Measurements from ENCODE around the gene ASPG. TPM values are rescaled to one million over a fixed set of nuclear protein-coding genes. Genes with fewer than 3 reads are reported as not detected.

Gene ASPG
- polyA plus RNA-seq, 3 donors, result 0.01 TPM; not detected in 2

GRCh38 chr14:104129556-104129955 lies 44.1 kb downstream of the ASPG start:
- Mint-ChIP-seq H3K4me1 (no peaks in the 10 kb centered on the region), H3K27me3 (ENCODE audit: low read depth in 3 of 3) (peaks cover 25 to 37% (median 32%) of the 10 kb centered on the region in 3 donors), H3K27ac (no peak overlapping the region), H3K9me3 (peaks cover 12 to 31% (median 21%) of the 10 kb centered on the region in 7 donors), H3K4me3 (no peak overlapping the region), H3K36me3 (no peaks in the 10 kb centered on the region)
- no peak for DNase-seq
- Histone ChIP-seq H3K79me2 (ENCODE audit: insufficient read depth, low read length) (no peaks in the 10 kb centered on the region), H3K27ac (ENCODE audit: low read depth in 1 of 2, low read length in 2 of 2) (no peak overlapping the region), H3K9me3 (replicated peaks in 1 of 2; ENCODE audit: control insufficient read depth in 1 of 2, insufficient read depth in 1 of 2, low read length in 2 of 2) (peaks cover 11 to 14% of the 10 kb centered on the region in 2 donors), H3K9ac (ENCODE audit: insufficient read depth, low read length, poor library complexity, severe bottlenecking) (no peak overlapping the region), H3K36me3 (replicated peaks in 1 of 2; ENCODE audit: control insufficient read depth in 1 of 2, insufficient read depth in 2 of 2, low read length in 2 of 2) (no peaks in the 10 kb centered on the region), H3K27me3 (ENCODE audit: control insufficient read depth in 2 of 2, insufficient read depth in 2 of 2, low read length in 2 of 2) (peaks cover 2 to 4% of the 10 kb centered on the region in 2 donors), H2AFZ (ENCODE audit: insufficient read depth, low read depth, low read length, poor library complexity, severe bottlenecking) (no peak overlapping the region), H3K4me3 (replicated peaks in 1 of 3; ENCODE audit: low read depth in 2 of 3, low read length in 3 of 3) (no peak overlapping the region), H4K20me1 (ENCODE audit: insufficient read depth, low read length) (no peaks in the 10 kb centered on the region), H3K4me2 (replicated peaks; ENCODE audit: extremely low read depth, low read length, poor library complexity, severe bottlenecking) (no peak overlapping the region), H3K4me1 (ENCODE audit: control insufficient read depth in 1 of 2, insufficient read depth in 2 of 2, low read length in 2 of 2) (no peaks in the 10 kb centered on the region)
- TF ChIP-seq, protein P1, sequence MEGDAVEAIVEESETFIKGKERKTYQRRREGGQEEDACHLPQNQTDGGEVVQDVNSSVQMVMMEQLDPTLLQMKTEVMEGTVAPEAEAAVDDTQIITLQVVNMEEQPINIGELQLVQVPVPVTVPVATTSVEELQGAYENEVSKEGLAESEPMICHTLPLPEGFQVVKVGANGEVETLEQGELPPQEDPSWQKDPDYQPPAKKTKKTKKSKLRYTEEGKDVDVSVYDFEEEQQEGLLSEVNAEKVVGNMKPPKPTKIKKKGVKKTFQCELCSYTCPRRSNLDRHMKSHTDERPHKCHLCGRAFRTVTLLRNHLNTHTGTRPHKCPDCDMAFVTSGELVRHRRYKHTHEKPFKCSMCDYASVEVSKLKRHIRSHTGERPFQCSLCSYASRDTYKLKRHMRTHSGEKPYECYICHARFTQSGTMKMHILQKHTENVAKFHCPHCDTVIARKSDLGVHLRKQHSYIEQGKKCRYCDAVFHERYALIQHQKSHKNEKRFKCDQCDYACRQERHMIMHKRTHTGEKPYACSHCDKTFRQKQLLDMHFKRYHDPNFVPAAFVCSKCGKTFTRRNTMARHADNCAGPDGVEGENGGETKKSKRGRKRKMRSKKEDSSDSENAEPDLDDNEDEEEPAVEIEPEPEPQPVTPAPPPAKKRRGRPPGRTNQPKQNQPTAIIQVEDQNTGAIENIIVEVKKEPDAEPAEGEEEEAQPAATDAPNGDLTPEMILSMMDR (IDR thresholded peaks at IDR 0.05), result no peak
- intact Hi-C loops (cut with micrococcal nuclease), result no loop called here
- no CpG with 5 or more reads among the region's 1 CpG for WGBS (ENCODE audit: insufficient coverage)

- Histone ChIP-seq H3K27ac (ENCODE audit: low read depth in 1 of 2, low read length in 2 of 2) (no peak overlapping the region), H3K27me3 (ENCODE audit: control insufficient read depth in 2 of 2, insufficient read depth in 2 of 2, low read length in 2 of 2) (peaks cover 4 to 19% of the 10 kb centered on the region in 2 donors), H3K9me3 (replicated peaks in 1 of 2; ENCODE audit: control insufficient read depth in 1 of 2, insufficient read depth in 1 of 2, low read length in 2 of 2) (peaks cover 11 to 12% of the 10 kb centered on the region in 2 donors), H4K20me1 (ENCODE audit: insufficient read depth, low read length) (no peaks in the 10 kb centered on the region), H3K36me3 (replicated peaks in 1 of 2; ENCODE audit: control insufficient read depth in 1 of 2, insufficient read depth in 2 of 2, low read length in 2 of 2) (no peaks in the 10 kb centered on the region), H3K4me1 (ENCODE audit: control insufficient read depth in 1 of 2, insufficient read depth in 2 of 2, low read length in 2 of 2) (no peaks in the 10 kb centered on the region), H3K4me2 (replicated peaks; ENCODE audit: extremely low read depth, low read length, poor library complexity, severe bottlenecking) (no peak overlapping the region), H2AFZ (ENCODE audit: insufficient read depth, low read depth, low read length, poor library complexity, severe bottlenecking) (no peak overlapping the region), H3K4me3 (replicated peaks in 1 of 3; ENCODE audit: low read depth in 2 of 3, low read length in 3 of 3) (no peak overlapping the region), H3K79me2 (ENCODE audit: insufficient read depth, low read length) (no peaks in the 10 kb centered on the region), H3K9ac (ENCODE audit: insufficient read depth, low read length, poor library complexity, severe bottlenecking) (no peak overlapping the region)
- intact Hi-C loops (cut with micrococcal nuclease), result loop anchor here in 1 of 2 donors (10.0 kb wide), 2 partner anchors 514 to 874 kb away; no protein-coding TSS in a partner anchor
- WGBS (ENCODE audit: insufficient coverage), result 34% methylated on average over 11 of the region's 11 CpGs
- Mint-ChIP-seq H3K9me3 (peaks cover 12 to 27% (median 13%) of the 10 kb centered on the region in 7 donors), H3K4me1 (peaks cover 3% of the 10 kb centered on the region), H3K27ac (no peak overlapping the region), H3K4me3 (no peak overlapping the region), H3K27me3 (ENCODE audit: low read depth in 3 of 3) (peaks cover 39 to 49% (median 44%) of the 10 kb centered on the region in 3 donors), H3K36me3 (no peaks in the 10 kb centered on the region)
- peak; percentile 6 to 24 (median 14) for DNase-seq
- TF ChIP-seq, protein P1 (IDR thresholded peaks at IDR 0.05), result peak; percentile 55
These were observed 45.6 kb downstream of the ASPG start for GRCh38 chr14:104130974-104131651.

Data from CD14-positive monocyte (primary cell).